ENCODE results near the gene GJC2. TPM values are rescaled to one million over a fixed set of nuclear protein-coding genes. Genes with fewer than 3 reads are reported as not detected.

The GJC2 gene
- total RNA-seq, 1 experiment from 2014 or later, result 1.2 TPM

DNA sequence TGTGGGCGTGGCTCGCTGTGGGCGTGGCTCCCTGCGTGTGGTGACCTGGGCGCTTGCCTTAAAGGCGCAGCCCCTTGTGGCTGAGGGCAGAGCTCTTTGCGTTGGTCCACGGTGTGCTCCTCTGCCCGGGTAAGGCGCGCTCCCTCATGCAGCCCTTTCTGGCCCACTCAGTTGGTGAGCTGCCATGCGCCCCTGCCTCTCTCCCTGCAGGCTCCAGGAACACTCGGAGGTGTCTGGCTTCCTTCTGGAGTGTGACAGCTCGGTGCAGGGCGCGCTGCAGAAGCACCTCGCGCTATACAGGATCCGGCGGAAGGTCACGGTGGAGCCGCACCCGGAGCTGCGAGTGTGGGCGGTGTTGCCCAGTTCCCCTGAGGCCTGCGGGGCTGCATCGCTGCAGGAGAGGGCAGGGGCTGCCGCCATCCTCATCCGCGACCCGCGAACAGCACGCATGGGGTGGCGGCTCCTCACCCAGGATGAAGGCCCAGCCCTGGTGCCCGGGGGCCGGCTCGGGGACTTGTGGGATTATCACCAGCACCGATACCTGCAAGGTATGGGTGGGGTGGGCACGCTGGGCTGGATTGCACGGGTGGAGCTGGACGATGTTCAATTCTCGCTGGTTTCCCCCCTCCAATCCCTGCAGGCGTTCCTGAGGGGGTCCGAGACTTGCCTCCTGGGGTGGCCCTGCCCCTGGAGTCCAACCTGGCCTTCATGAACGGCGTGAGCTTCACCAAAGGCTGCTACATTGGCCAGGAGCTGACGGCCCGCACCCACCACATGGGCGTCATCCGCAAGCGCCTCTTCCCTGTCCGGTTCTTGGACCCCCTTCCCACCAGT lies 25.0 kb downstream of the GJC2 start:
- ATAC-seq, result peak; percentile 58
- Histone ChIP-seq H3K9ac (ENCODE audit: low read length) (no peak overlapping the region), H3K27ac (ENCODE audit: low read length) (no peak overlapping the region), H3K4me1 (ENCODE audit: insufficient read depth, low read length) (peaks cover 7% of the 10 kb centered on the region), H3K36me3 (ENCODE audit: low read depth, low read length) (no peaks in the 10 kb centered on the region), H3K4me2 (ENCODE audit: low read length) (no peak overlapping the region), H3K27me3 (ENCODE audit: low read length) (no peaks in the 10 kb centered on the region), H3K9me2 (replicated peaks; ENCODE audit: low read length) (no peaks in the 10 kb centered on the region), H3K9me3 (ENCODE audit: low read length) (no peaks in the 10 kb centered on the region), H2AFZ (ENCODE audit: low read length) (no peak overlapping the region), H3F3A (ENCODE audit: low read length, unreplicated experiment) (no peaks in the 10 kb centered on the region), H3K79me2 (ENCODE audit: low read length) (0 out of 2 replicates have a peak, but pooled peaks cover 8% of the 10 kb centered on the region), H4K20me1 (ENCODE audit: low read length) (peaks cover 4% of the 10 kb centered on the region; the same call in 1 of the 2 replicates), H3K4me3 (ENCODE audit: low read length) (no peak overlapping the region)
- POLR2A ChIA-PET (ENCODE audit: unreplicated experiment), result interaction anchor here (0.8 kb wide), 1 partner anchor 9 kb away, joined by 11 read pairs; the partner anchor contains the start of gene IBA57
- no peak for TF ChIP-seq EZH2 (IDR thresholded peaks at IDR 0.05; ENCODE audit: low read length, unreplicated experiment)
- TF ChIP-seq EZH2phosphoT487 (IDR thresholded peaks at IDR 0.05; ENCODE audit: borderline replicate concordance, low read length), result no peak
- TF ChIP-seq, protein P1, sequence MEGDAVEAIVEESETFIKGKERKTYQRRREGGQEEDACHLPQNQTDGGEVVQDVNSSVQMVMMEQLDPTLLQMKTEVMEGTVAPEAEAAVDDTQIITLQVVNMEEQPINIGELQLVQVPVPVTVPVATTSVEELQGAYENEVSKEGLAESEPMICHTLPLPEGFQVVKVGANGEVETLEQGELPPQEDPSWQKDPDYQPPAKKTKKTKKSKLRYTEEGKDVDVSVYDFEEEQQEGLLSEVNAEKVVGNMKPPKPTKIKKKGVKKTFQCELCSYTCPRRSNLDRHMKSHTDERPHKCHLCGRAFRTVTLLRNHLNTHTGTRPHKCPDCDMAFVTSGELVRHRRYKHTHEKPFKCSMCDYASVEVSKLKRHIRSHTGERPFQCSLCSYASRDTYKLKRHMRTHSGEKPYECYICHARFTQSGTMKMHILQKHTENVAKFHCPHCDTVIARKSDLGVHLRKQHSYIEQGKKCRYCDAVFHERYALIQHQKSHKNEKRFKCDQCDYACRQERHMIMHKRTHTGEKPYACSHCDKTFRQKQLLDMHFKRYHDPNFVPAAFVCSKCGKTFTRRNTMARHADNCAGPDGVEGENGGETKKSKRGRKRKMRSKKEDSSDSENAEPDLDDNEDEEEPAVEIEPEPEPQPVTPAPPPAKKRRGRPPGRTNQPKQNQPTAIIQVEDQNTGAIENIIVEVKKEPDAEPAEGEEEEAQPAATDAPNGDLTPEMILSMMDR (conservative IDR thresholded peaks at IDR 0.05; ENCODE audit: low read depth, low read length), result no peak
- CTCF ChIA-PET, result interaction anchor here (1.7 kb wide), 1 partner anchor 44 kb away, joined by 3 read pairs; no protein-coding TSS in a partner anchor
- no TSS peak for BruUV-seq (replicated peaks)
- peak; percentile 51 for DNase-seq
- intact Hi-C loops (cut with micrococcal nuclease), result no loop called here

DNA sequence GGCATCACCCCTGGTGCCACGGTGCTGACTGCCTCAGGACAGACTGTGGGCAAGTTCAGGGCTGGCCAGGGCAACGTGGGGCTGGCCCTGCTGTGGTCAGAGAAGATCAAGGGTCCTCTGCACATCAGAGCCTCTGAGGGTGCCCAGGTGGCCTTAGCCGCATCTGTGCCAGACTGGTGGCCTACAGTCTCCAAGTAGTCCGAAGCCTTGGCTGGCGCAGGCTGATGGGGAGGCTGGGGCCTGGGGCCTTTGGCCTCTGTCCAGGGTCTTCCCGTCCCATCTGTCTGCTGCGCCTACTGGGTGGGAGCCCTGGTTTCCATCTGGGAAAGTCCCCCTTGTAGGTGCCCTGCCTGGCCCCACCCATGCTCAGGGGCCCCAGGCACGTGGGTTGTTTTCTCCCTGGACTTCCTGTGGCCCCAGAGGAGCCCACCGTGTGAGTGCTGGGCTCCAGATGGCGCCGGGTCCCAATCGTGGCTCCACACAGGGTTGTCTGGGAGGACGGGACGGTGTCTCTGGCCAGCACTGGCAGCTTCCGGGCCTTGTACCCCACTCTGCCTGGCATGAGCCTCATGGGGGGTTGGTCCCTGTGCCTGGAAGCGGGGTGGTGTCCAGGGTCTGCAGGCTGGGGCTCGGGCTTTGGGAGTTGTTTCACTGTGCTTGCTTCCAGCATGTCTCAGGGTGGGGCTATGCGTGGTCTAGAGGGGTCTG lies 25.7 kb downstream of the GJC2 start:
- H2AFZ ChIP-seq (ENCODE audit: low read length), result no peak overlapping the region

More for the DNA sequence above, 25.7 kb downstream of the GJC2 start:
- TF ChIP-seq EZH2phosphoT487 (IDR thresholded peaks at IDR 0.05; ENCODE audit: borderline replicate concordance, low read length) (no peak), EZH2 (IDR thresholded peaks at IDR 0.05; ENCODE audit: low read length, unreplicated experiment) (no peak)
- TF ChIP-seq, protein P1 (conservative IDR thresholded peaks at IDR 0.05; ENCODE audit: low read depth, low read length), result no peak
- Histone ChIP-seq H4K20me1 (ENCODE audit: low read length) (peaks cover 4% of the 10 kb centered on the region; the same call in 1 of the 2 replicates), H3K4me3 (ENCODE audit: low read length) (no peak overlapping the region), H3K9ac (ENCODE audit: low read length) (no peak overlapping the region), H3K79me2 (ENCODE audit: low read length) (0 out of 2 replicates have a peak, but pooled peaks cover 8% of the 10 kb centered on the region), H3K4me2 (ENCODE audit: low read length) (no peak overlapping the region), H3K9me3 (ENCODE audit: low read length) (no peaks in the 10 kb centered on the region), H3K4me1 (ENCODE audit: insufficient read depth, low read length) (peaks cover 7% of the 10 kb centered on the region), H3K27ac (ENCODE audit: low read length) (no peak overlapping the region), H3K36me3 (ENCODE audit: low read depth, low read length) (no peaks in the 10 kb centered on the region), H3F3A (ENCODE audit: low read length, unreplicated experiment) (no peaks in the 10 kb centered on the region), H3K9me2 (replicated peaks; ENCODE audit: low read length) (no peaks in the 10 kb centered on the region), H3K27me3 (ENCODE audit: low read length) (no peaks in the 10 kb centered on the region)
- intact Hi-C loops (cut with micrococcal nuclease), result no loop called here
- ATAC-seq (no peak), DNase-seq (no peak)
- ChIA-PET CTCF (no interaction called here), POLR2A (ENCODE audit: unreplicated experiment) (no interaction called here)
- BruUV-seq (replicated peaks), result no TSS peak
